Activated gamma-delta T cell (primary cell): ENCODE results near the gene F2RL1.
"Not testable (repeated sequence)": the region's sequence is repeated elsewhere in the genome, so short reads cannot be mapped to it uniquely, and the experiment has no call there.

ENCODE experiments used
- DNase-seq: peaks from one replicate; lab custom pipeline; 2025; lab: John Stamatoyannopoulos, UW

F2RL1 gene

DNA sequence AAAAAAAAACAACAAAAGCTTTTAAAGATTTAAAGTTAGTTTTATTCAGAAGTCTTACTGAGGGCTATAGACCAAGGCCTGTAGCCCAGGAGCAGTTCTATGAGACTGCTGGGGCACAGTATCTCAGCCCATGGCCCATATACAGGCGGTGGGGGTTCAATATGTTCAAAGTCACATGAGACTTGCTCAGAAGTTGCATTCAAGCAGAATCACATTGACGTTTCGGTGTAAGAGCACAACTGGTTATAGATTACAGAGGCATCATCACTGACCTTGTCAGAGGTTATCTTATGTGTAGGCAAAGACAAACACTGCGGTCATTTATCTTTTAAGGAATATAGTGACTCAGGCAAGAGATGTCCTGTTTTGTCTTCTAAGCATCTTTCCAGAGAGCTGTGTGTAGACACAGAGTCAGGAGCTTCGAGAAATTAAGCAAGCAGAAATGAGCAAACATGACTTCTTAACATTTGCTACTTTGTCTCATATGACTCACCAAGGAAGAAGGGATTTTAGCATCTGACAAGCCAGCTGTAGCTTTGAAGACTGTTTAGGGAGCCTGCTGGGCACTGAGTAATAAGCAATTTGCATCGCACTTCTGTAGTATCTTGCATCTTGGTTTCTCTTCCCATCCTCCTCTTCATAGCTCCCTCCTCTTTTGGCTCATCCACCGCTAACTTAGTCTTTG lies 12.9 kb upstream of the F2RL1 start:
- no peak for DNase-seq

DNA sequence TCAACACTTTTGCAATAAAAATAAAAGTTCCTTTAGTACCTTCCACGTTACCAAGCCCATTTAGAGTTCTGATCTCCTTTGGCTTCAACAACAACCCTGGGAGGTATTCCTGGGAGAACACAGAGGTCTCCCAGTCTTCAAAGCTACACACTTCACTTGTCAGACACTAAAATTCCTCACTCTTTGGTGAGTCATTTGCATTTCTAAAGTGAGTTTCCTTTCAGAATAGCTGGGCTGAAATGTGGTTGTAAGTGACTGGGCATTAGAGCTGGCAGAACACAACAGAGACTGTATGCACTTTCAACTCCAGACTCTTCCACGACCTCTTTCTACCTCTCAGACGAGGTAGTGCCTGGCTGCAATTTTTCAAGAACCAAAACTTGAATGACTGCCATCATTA lies 11.5 kb upstream of the F2RL1 start:
- no peak for DNase-seq

DNA sequence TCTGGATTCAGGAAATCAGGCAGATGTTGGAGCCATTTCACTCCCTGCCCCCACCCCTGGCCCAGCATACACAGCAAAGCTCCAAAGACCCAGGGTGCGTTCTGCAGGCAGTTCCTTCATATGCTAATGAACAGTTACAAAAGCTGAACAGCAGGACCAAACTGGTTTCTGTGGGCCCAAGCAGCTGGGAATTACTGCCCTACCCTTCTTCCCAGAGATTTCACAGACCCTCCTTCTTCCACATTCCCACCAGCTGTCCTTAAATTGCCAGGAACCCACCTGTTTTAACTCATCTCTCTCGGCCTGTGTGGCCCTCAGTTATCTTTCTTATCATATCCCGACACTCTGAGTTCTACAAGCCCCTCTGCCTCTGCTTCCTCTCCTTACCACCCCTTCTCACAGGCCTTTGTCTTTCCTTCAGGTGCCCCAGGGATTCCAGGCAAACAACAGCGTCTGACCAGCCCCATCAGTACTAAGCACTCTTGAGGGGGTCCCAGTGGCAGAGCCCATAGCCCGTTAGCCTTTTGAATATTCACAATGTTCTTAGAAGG lies 10.6 kb upstream of the F2RL1 start:
- no peak for DNase-seq

DNA sequence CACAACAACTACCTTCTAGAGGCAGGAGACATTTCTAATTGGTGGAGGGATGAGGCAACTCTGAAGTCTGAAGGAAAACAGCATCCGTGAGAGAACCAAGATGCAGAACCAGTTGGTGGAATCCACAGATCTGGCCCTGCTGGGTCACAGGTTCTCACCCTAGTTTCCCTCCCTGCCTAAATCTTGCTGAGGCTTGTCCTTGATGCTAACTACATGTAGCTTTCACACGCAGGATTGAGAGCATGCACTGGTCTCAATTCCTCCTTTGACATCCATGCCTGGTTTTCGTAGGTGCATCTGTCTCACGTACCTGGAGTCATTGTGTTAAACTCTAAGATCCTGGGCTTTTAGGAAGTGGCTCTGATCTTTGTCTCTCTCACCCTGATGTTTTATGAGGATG lies 9.7 kb upstream of the F2RL1 start:
- DNase-seq, result no peak

- DNase-seq, result no peak
Measured at GRCh38 chr5:76810236-76810635, 8.6 kb upstream of the F2RL1 start.

DNA sequence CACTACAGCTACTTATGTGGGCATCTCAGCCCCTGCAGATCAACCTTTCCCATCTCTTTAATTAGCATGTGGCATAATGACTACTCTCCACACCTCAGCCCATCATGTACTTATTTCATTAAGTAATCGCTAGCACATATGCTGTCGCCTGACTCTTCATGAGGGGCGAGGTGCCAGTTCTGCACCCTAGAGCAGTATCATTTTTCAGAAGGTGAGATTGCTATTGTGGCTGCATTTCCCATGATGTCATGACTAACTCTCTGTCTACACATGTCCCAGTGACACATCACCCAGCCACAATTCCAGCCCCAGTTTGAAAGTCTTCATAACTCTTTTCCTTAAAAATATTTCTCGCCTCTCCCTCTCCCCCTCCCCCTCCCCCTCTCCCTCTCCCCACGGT lies 7.6 kb upstream of the F2RL1 start:
- DNase-seq, result no peak

DNA sequence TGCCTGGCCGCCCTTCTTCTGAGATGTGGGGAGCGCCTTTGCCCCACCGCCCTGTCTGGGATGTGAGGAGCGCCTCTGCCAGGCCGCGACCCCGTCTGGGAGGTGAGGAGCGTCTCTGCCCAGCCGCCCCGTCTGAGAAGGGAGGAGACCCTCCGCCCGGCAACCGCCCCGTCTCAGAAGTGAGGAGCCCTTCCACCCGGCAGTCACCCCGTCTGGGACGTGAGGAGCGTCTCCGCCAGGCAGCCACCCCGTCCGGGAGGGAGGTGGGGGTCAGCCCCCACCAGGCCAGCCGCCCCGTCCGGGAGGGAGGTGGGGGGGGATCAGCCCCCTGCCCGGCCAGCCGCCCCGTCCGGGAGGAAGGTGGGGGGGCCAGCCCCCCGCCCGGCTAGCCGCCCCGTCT lies 6.6 kb upstream of the F2RL1 start:
- not testable (repeated sequence) for DNase-seq

DNA sequence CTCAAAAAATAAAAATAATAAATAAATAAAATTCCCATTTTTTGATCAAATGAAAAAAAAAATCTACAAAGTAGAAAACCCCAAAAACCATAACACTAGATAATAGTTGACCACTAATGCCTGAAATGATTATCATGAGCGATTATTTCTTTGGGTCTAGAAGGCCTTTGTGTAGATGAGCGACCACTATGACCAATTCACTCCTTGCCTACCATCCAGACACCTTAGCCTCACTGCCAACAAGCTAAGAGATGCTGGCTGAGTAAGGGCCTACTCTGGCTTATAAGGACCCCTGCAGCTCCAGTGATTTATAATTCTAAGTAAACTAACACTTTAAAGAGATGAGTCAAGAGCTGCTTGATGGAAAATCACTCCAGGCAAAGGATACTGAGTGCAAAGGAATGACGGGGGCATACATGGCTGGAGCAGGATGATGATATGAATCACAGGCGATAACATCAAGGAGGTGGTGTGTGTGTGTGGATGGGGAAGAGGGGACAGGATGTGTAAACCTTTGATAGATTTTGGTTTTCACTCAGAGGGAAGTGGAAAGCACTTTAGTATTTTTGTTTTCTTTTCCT lies 4.8 kb upstream of the F2RL1 start:
- no peak for DNase-seq

DNA sequence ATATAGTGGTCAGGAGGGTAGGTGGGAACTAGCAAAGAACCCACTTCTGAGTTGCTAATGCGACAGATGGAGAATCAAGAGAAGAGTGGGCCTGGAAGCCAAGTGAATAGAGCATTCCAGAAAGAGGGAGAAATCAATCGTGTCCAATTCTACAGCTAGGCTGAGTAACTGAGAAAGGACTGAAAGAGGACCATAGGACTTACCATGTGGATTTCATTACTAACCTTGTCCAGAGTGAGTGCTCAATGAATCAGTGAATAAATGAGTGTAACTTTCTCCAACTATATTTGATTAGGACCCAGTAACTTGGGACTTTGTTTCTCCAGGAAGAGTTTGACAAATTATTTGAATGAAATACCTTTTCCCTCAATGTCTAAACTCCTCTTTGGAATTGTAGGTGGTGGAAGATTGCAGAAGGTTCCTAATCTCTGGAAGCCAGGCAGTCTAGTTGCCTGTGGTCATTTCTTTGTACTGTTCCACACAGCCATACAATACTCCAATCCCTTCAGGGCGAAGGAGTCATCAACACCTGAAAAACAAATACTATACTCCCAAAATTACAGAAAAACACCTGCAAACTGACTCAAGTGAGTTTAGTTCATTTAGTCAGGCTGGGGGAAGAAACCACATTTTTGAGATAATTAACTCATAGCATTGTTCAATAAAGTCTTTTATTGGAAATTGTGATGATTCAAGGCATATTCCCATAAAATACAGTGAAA lies 2.6 kb upstream of the F2RL1 start:
- no peak for DNase-seq

DNA sequence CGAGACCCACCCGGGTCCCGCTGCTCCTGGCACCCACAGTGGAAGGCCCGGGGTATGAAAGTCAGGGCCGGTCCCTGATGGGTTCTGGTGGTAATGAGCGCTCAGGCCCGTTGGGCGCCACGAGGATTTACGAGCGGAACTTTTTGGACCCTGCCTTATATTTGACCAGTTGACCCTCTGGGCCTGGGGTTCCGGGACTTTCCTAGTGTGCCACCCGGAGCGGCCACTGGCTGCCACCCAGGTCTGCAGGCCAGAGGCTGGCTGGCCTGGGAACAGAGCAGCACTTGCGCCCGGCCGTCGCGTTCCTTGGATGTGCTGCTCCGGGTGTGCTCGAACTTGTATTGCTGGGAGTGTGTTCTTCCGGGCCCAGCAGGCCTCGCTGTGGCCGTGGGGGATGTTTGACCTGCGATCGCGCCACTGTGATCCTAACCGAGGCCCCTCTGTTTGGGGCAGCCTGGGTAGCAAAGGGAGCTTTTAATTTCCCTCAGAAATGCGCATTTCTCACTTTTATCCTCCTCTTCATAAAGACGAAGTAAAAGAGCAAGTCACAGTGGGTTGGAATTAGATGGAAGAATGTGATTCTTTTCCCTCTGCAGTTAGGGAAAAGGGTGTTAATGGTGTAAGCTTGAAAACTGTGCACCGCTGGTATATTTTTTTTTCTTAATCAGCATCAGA lies 1.2 kb downstream of the F2RL1 start:
- peak; percentile 7 for DNase-seq

DNA sequence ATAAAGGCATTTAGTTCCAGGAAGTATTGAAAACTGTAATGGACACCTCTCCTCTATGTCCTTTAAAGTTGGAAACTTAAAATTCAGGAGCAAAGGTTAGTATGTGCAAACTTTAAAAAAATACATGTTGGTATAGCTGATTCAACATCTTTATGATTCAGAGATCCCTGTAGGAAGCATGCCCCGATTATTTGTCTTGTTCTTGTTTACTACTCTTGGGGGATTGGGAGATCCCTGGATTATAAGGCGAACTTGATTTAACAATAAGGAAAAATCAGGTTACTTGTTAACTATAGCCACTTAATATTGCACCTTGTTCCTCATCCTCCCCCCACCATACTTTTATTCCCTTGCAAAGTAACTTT lies 1.7 kb downstream of the F2RL1 start:
- DNase-seq, result no peak

DNA sequence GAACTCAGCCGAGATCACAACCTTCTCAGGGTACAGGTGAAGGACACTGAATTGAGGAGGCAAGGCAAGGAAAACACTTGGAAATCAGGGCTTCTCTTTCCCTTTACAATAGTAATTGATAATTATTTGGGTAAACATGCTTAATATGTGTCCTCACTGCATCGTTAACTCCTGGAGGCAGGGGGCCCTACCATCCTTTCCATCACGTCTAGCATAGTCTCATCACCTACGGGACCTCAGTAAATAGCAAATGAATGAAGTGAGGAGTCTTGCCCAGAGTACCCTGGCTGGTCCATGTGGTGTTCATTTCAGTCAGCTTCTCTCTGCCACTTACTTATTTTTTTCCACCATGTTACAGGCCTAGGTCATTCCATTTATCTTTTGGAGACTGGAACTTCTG lies 2.3 kb downstream of the F2RL1 start:
- no peak for DNase-seq

DNA sequence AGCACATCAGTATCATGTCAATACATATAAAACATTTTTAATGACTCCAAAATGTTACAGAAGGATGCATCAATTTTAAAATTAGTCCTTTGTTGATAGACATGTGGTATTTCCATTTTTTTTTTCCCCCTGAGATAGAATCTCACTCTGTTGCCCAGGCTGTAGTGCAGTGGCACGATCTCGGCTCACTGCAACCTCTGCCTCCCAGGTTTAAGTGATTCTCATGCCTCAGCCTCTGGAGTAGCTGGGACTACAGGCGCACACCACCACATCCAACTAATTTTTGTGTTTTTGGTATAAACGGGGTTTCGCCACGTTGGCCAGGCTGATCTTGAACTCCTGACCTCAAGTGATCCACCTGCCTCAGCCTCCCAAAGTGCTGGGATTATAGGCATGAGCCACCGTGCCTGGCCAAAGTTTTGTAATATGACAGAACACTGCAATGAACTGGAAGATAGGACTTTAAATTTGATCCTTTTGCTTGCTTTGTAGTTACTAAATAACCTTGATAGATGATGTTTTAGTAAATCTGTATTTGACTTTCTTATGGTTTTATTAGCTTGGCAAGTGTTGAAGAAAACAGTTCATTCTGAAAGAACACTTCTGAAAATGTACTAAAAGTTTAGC lies 3.4 kb downstream of the F2RL1 start:
- not testable (repeated sequence) for DNase-seq

GRCh38 chr5:76826416-76826815 lies 7.6 kb downstream of the F2RL1 start:
- DNase-seq, result not testable (repeated sequence)

- DNase-seq, result no peak
Measured at GRCh38 chr5:76831110-76831452, 12.3 kb downstream of the F2RL1 start.

DNA sequence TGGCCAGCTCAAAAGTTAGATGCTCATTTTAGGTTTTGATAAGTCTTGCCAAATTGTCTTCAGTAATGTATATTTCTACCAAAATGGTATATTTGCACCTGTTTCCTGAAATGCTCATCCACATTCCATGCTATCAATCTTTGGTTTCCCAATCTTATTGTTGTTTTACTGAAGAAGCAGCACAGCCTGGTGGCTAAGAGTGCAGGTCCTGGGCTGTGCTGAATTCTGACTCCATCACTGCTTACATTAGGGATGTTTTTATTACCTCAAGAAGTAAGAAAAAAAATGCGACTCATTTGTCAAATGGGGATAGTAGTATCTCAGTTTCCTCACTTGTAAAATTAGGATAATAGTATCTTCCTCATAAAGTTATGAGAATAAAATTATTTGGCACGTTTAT lies 17.4 kb downstream of the F2RL1 start:
- no peak for DNase-seq

- no peak for DNase-seq
Measured at GRCh38 chr5:76836585-76836984, 17.8 kb downstream of the F2RL1 start.

GRCh38 chr5:76838481-76839261 lies 19.8 kb downstream of the F2RL1 start:
- DNase-seq, result no peak

DNA sequence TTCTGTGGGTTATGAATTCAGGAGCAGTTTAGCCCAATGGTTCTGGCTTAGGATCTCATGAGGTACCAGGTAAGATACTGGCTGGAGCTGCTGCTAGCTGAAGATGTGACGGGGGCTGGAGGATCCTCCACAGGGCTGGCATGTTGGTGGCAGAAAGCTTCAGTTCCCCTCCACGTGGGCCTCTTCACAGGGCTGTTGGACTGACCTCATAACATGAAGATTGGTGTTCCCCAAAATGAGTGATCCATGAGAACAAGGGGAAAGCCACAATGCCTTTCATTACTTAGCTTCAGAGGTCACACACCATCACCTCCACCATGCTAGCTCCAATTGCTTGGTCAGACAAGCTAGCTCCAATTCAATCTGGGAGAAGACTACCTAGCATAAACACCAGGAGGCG lies 22.5 kb downstream of the F2RL1 start:
- no peak for DNase-seq

DNA sequence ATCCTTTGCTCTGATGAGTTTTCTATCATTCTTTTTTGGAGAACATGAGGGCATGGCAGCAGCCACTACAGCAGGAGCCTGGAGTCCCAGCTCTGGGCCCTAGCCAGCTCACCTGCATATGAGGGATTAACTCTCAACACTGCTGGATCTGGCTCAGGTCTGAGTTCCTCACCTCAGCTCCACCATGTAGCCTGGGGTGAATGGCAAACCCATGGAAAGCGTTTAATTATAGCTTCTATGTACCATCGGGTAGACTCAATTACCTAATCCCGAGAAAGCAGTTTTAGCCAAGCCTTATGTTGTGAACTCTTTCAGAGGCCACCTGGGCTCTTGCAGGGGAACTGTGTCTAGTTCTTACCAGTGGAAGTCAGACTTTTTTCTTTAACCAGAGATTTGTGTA lies 27.1 kb downstream of the F2RL1 start:
- no peak for DNase-seq
